HCT116 (cell line): Measurements from ENCODE around the gene SCN1A.
A peak's percentile ranks its signal among the peaks of the same experiment; 100 is the strongest.

Experiments used
- EZH2 ChIP-seq: fragments of 200-600 bp; sonication (generic); IDR thresholded peaks from 2 replicates; pipeline ENCODE4 v1.6.1; 2017; ENCODE audit warnings: antibody characterized with exemption, mixed run types
- POLR2AphosphoS5 ChIP-seq: IDR thresholded peaks from 2 replicates; pipeline ENCODE4 v1.6.1; 2011; ENCODE audit warnings: mild to moderate bottlenecking, low read depth, low read length, moderate library complexity
- YY1 ChIP-seq: IDR thresholded peaks from 2 replicates; pipeline ENCODE4 v1.6.1; 2011; ENCODE audit warnings: low read length, low read depth, moderate library complexity, mild to moderate bottlenecking; ENCODE audit not compliant: insufficient replicate concordance; ENCODE audit errors: extremely low read depth
- TF ChIP-seq, protein P1 (sequence below), 3 experiments: fragments of 200-600 bp in 1 of 3; sonication (generic) in 1 of 3; IDR thresholded peaks in 2 of 3; conservative IDR thresholded peaks in 1 of 3; 2 replicates each; pipeline ENCODE4 v1.5.1; 2012 to 2017; ENCODE audit warnings: low read depth in 2 of 3, low read length in 2 of 3, antibody characterized with exemption in 1 of 3, borderline replicate concordance in 1 of 3, control low read depth in 1 of 3, mild to moderate bottlenecking in 1 of 3, mixed read lengths in 1 of 3, mixed run types in 1 of 3, moderate library complexity in 1 of 3; ENCODE audit not compliant: insufficient read depth in 1 of 3
- TF ChIP-seq, protein P2 (sequence below): IDR thresholded peaks from 2 replicates; pipeline ENCODE4 v1.6.1; 2012; ENCODE audit warnings: low read depth
- TF ChIP-seq, protein P3 (sequence below): IDR thresholded peaks from 2 replicates; pipeline ENCODE4 v1.6.1; 2012

DNA sequence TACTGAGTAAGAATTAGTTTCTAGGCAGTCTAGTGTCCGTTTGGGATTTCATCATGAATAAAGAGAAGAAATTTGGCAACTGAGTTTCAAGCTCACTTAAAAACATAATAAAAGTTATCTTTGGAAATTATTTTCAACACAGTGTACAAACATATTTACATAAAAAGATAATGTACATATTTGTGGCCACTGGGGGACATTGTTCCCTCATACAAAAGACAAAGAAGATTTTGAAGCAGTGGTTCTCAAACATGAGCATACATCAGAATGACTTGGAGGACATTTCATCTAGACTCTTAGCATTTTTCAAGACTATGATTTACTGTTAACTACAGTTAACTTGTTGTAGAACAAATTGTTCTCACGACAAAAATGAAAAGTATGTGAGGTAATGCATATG lies 158.6 kb downstream of the SCN1A start:
- TF ChIP-seq, protein P1, sequence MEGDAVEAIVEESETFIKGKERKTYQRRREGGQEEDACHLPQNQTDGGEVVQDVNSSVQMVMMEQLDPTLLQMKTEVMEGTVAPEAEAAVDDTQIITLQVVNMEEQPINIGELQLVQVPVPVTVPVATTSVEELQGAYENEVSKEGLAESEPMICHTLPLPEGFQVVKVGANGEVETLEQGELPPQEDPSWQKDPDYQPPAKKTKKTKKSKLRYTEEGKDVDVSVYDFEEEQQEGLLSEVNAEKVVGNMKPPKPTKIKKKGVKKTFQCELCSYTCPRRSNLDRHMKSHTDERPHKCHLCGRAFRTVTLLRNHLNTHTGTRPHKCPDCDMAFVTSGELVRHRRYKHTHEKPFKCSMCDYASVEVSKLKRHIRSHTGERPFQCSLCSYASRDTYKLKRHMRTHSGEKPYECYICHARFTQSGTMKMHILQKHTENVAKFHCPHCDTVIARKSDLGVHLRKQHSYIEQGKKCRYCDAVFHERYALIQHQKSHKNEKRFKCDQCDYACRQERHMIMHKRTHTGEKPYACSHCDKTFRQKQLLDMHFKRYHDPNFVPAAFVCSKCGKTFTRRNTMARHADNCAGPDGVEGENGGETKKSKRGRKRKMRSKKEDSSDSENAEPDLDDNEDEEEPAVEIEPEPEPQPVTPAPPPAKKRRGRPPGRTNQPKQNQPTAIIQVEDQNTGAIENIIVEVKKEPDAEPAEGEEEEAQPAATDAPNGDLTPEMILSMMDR (IDR thresholded peaks at IDR 0.05 in 2 of 3, conservative IDR thresholded peaks at IDR 0.05 in 1 of 3; ENCODE audit: borderline replicate concordance in 1 of 3, insufficient read depth in 1 of 3, low read depth in 2 of 3, low read length in 2 of 3), result 0 out of 6 replicates have a peak, but pooled peaks of 1 of the 3 experiments have one; percentile 10
- TF ChIP-seq YY1 (no peak), EZH2 (no peak), POLR2AphosphoS5 (no peak)
- TF ChIP-seq, protein P2, sequence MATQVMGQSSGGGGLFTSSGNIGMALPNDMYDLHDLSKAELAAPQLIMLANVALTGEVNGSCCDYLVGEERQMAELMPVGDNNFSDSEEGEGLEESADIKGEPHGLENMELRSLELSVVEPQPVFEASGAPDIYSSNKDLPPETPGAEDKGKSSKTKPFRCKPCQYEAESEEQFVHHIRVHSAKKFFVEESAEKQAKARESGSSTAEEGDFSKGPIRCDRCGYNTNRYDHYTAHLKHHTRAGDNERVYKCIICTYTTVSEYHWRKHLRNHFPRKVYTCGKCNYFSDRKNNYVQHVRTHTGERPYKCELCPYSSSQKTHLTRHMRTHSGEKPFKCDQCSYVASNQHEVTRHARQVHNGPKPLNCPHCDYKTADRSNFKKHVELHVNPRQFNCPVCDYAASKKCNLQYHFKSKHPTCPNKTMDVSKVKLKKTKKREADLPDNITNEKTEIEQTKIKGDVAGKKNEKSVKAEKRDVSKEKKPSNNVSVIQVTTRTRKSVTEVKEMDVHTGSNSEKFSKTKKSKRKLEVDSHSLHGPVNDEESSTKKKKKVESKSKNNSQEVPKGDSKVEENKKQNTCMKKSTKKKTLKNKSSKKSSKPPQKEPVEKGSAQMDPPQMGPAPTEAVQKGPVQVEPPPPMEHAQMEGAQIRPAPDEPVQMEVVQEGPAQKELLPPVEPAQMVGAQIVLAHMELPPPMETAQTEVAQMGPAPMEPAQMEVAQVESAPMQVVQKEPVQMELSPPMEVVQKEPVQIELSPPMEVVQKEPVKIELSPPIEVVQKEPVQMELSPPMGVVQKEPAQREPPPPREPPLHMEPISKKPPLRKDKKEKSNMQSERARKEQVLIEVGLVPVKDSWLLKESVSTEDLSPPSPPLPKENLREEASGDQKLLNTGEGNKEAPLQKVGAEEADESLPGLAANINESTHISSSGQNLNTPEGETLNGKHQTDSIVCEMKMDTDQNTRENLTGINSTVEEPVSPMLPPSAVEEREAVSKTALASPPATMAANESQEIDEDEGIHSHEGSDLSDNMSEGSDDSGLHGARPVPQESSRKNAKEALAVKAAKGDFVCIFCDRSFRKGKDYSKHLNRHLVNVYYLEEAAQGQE, result no peak
- TF ChIP-seq, protein P3, sequence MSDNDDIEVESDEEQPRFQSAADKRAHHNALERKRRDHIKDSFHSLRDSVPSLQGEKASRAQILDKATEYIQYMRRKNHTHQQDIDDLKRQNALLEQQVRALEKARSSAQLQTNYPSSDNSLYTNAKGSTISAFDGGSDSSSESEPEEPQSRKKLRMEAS, result no peak
